Psoas muscle (tissue), 8 donors: ENCODE results near the gene DTL. TPM values are rescaled to one million over a fixed set of nuclear protein-coding genes. Genes with fewer than 3 reads are reported as not detected.

Experiments used
- ATAC-seq, 4 donors: fragments of 200-7000 bp; cut with Tn5 transposase; one replicate each; pipeline ENCODE4 v1.9.1; 2020; ENCODE audit warnings: moderate library complexity in 3 of 4, mild to moderate bottlenecking in 2 of 4
- DNase-seq, 2 donors: peaks; one replicate each; pipeline ENCODE4 v3.0.0-alpha.2; 2020
- H3K27ac ChIP-seq: fragments of 200-600 bp; one replicate; pipeline ENCODE4 v1.8.0; 2022
- H3K27me3 ChIP-seq, 3 donors: fragments of 200-600 bp in 1 of 3; one replicate each; pipeline versions ENCODE4 v1.6.1 to v1.8.0; 2013 to 2022; ENCODE audit warnings: low read length in 2 of 3, mild to moderate bottlenecking in 2 of 3, moderate library complexity in 1 of 3; ENCODE audit not compliant: insufficient read depth in 3 of 3
- H3K36me3 ChIP-seq, 2 donors: fragments of 200-600 bp in 1 of 2; one replicate each; pipeline versions ENCODE4 v1.6.1 to v1.8.0; 2013 to 2022; ENCODE audit warnings: low read depth in 1 of 2, mild to moderate bottlenecking in 1 of 2, moderate library complexity in 1 of 2; ENCODE audit not compliant: insufficient read depth in 1 of 2
- H3K4me1 ChIP-seq: fragments of 200-600 bp; one replicate; pipeline ENCODE4 v1.8.0; 2022
- H3K4me3 ChIP-seq: fragments of 200-600 bp; one replicate; pipeline ENCODE4 v1.8.0; 2022; ENCODE audit warnings: mild to moderate bottlenecking
- H3K9me3 ChIP-seq: fragments of 200-600 bp; one replicate; pipeline ENCODE4 v1.8.0; 2022
- CTCF ChIP-seq: fragments of 200-600 bp; IDR thresholded peaks from one replicate; pipeline ENCODE4 v1.8.0; 2022; ENCODE audit warnings: antibody characterized with exemption
- WGBS, 3 donors: extraction: QIAGEN DNeasy Blood & Tissue Kit; methylation state at CpG; one replicate each; pipeline versions ENCODE4 v1.1.6 to v1.1.7; 2013; 5-methylcytosine and 5-hydroxymethylcytosine counted together
- intact Hi-C, 2 donors: fragments of 100-400 bp; cut with DNase I; formaldehyde crosslinking; loops; one replicate each; pipeline versions ENCODE4 v1.11.0 to v1.14.2; 2022
- polyA plus RNA-seq, 3 donors: library from polyadenylated mRNA; stranded (reverse); fragments of 200-250 nt; gene quantifications; one replicate each; pipeline ENCODE4 v1.2.3, GENCODE V29; 2013
- total RNA-seq, 4 donors: library from RNA; stranded (reverse); fragmentation: NEBNext Ultra II Directional in 2 of 4; extraction: Animal tissue kit (Norgen Biotek cat#: 25700) in 2 of 4; gene quantifications; one replicate each; pipeline versions ENCODE4 v1.2.1 to v1.2.4, GENCODE V29; 2021 to 2023
- donor health status: healthy with polysubstance abuse.
- donor health status: DM: no; HTN: no; CAD: no; lungs with moderate emphysema.
- donor health status: Bipolar disorder and iron deficiency.
- donor health status: healthy.
- donor health status: DM: yes; HTN: yes; CAD: no.
- donor health status: DM: no; HTN: no; CAD: no.
- donor health status: DM: no; HTN: no; CAD: no.
- donor health status: DM: yes; HTN: yes; CAD: no.

Gene DTL
- total and polyA plus RNA-seq, 7 donors: 0.12 to 0.72 (median 0.19) TPM

GRCh38 chr1:212121779-212122178 is 86.2 kb downstream of the DTL start:
- DNase-seq (no peak), ATAC-seq (no peak)
- H3K4me1 ChIP-seq: peaks cover 27% of the 10 kb centered on the region
- intact Hi-C loops: loop anchor here (2.0 to 5.0 kb wide), 3 partner anchors 39 to 166 kb away; partner anchors contain the start of gene PPP2R5A (in 2 of the 2)
- 50 to 92% (median 69%) methylated on average over 2 of the region's 2 CpGs for WGBS, 3 donors
- TF ChIP-seq CTCF: no peak
- no peaks in the 10 kb centered on the region for H3K27me3 ChIP-seq
- no peak overlapping the region for H3K4me3 ChIP-seq
- no peaks in the 10 kb centered on the region for H3K36me3 ChIP-seq
- no peaks in the 10 kb centered on the region for H3K9me3 ChIP-seq
- no peak overlapping the region for H3K27ac ChIP-seq

- no peak for DNase-seq
- WGBS, 3 donors: 76 to 80% (median 79%) methylated on average over 11 of the region's 11 CpGs
- no peak for TF ChIP-seq CTCF
- Histone ChIP-seq H3K4me1 (peaks cover 11% of the 10 kb centered on the region), H3K4me3 (no peak overlapping the region), H3K27me3 (no peaks in the 10 kb centered on the region), H3K9me3 (no peaks in the 10 kb centered on the region), H3K36me3 (no peaks in the 10 kb centered on the region), H3K27ac (no peak overlapping the region)
- intact Hi-C loops: loop anchor here in 1 of 2 donors (5.0 kb wide), 1 partner anchor 162 kb away; the partner anchor contains the start of gene PPP2R5A
- no peak for ATAC-seq
These were observed 89.4 kb downstream of the DTL start for GRCh38 chr1:212124690-212125582.

GRCh38 chr1:212125654-212126053 is 90.1 kb downstream of the DTL start:
- Histone ChIP-seq H3K9me3 (no peaks in the 10 kb centered on the region), H3K27me3 (no peaks in the 10 kb centered on the region), H3K4me3 (no peak overlapping the region), H3K36me3 (no peaks in the 10 kb centered on the region), H3K4me1 (peaks cover 4% of the 10 kb centered on the region), H3K27ac (no peak overlapping the region)
- DNase-seq (no peak), ATAC-seq (no peak)
- no peak for TF ChIP-seq CTCF
- 93 to 97% (median 96%) methylated on average over 9 of the region's 9 CpGs for WGBS, 3 donors
- intact Hi-C loops: no loop called here

- ATAC-seq (no peak), DNase-seq (no peak)
- Histone ChIP-seq H3K4me3 (no peak overlapping the region), H3K27me3 (no peaks in the 10 kb centered on the region), H3K9me3 (no peaks in the 10 kb centered on the region), H3K4me1 (no peaks in the 10 kb centered on the region), H3K36me3 (no peaks in the 10 kb centered on the region), H3K27ac (no peak overlapping the region)
- 80 to 84% (median 84%) methylated on average over 4 of the region's 4 CpGs for WGBS, 3 donors
- TF ChIP-seq CTCF: no peak
- intact Hi-C loops: no loop called here
These were observed 91.7 kb downstream of the DTL start for GRCh38 chr1:212127221-212127620.
